GM19240 (cell line): ENCODE measurements around the gene ANKHD1.

ENCODE experiments used
- DNase-seq: peaks from one replicate; pipeline ENCODE4 v3.0.0; 2011; ENCODE audit warnings: low spot score; ENCODE audit not compliant: insufficient read length

The ANKHD1 gene

DNA sequence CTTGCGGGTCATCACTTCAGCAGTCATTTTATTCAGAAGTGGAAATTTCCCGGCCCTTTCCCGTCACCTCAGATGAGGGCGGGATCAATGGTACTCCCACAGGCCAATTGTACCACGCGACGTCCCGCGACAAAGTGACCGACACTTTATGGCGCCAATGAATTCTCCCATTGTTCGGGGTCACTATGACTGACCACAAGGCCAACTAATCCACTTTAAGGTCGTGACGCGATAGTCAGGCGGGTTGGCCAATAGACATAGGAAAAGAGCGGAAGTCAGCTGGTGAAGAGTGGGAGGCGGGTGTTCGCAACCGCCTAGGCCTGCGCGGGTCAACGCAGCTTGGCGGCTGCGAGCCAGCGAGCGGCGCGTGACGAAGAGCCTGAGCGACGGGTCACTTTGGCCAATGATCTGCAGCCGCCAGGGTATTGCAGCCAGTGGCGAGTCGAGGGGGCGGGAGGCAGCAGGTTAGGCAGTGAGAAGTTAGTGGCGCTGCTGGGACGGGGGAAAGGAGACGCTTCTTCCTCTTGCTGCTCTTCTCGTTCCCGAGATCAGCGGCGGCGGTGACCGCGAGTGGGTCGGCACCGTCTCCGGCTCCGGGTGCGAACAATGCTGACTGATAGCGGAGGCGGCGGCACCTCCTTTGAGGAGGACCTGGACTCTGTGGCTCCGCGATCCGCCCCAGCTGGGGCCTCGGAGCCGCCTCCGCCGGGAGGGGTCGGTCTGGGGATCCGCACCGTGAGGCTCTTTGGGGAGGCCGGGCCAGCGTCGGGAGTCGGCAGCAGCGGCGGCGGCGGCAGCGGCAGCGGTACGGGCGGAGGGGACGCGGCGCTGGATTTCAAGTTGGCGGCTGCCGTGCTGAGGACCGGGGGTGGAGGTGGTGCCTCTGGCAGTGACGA lies at the start of gene ANKHD1:
Gene ANKHD1, plus strand, starts transcription at position 472 of the 896 bp plus-strand sequence. Its CDS starts 135 bp downstream, at position 607.
- peak; percentile 53 for DNase-seq

DNA sequence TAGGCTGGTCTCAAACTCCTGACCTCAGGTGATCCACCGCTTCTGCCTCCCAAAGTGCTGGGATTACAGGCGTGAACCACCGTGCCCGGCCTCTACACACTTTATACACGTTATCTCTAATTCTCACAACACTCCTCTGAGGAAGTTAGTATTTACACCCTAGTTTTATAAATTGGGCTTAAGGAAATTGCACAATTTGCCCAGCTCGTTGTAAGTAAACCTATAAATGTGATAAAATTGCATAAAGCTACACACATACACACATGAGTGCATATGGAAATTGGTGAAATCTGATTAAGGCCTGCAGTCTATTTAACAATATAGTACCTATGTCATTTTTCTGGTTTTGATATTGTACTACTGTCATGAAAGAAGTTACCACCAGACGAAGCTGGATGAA lies 46.1 kb upstream of the ANKHD1 start:
- no peak for DNase-seq

DNA sequence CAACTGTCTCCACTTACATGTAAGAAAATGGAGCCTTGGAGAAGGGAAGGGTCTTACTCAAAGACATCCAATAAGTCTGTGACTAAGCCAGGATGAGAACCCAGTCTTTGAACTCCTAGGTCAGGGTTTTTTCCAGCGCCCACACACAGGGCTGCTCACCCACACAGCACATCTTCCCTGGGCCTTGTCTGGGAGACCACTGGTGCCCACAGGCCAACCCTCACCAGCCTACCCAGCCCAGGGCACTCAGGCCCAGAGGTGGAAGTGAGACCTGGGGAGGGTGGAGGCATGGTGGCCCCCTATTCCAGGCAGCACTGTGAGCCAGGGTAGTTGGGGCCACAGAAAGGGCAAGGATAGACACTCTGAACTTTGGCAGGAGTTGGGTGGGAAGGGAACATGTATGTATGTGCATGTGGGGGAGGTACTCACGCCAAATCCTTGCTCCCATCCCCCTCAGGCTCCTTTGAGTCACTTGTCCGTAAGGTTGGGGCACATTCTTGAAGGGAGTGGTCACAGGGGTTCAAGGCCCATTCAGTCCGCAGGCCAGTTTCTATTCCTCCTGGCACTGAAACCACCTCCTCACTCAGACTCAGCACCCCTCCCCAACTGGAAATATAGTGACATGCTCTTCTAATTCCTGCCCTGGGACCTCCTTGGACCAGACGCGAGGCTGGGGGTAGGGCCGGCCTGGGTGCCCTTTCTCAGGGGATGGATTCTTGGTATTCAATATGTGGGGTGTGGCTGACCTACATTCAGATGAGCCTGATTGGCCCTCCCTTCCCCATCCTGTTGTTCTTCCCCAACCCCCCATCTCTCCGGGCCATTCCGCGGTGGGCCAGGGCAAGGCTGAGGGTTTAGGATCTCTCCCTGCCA lies 44.5 kb upstream of the ANKHD1 start:
- no peak for DNase-seq

- peak; percentile 81 for DNase-seq
These were observed 43.9 kb upstream of the ANKHD1 start for GRCh38 chr5:140357726-140358093.

GRCh38 chr5:140358738-140359310 lies 42.8 kb upstream of the ANKHD1 start:
- DNase-seq = no peak

DNA sequence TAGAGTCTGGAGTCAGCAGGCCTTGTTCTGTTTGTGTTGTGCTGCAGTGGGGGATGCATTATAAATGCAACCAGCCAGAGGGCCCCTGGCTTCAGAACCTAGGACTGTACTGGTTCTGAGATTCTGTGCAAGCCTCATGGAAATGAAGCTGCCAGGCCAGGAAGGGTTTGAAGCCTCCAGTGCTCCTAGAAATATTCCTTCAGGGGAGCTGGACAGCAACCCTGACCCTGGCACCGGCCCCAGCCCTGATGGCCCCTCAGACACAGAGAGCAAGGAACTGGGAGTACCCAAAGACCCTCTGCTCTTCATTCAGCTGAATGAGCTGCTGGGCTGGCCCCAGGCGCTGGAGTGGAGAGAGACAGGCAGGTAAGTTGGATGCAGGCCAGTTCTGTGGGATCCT lies 41.5 kb upstream of the ANKHD1 start, which contains the start of gene SLC4A9:
Gene SLC4A9, plus strand, starts transcription at position 94 of the 400 bp plus-strand sequence. Its CDS starts 43 bp downstream, at position 137.
- DNase-seq = no peak

DNA sequence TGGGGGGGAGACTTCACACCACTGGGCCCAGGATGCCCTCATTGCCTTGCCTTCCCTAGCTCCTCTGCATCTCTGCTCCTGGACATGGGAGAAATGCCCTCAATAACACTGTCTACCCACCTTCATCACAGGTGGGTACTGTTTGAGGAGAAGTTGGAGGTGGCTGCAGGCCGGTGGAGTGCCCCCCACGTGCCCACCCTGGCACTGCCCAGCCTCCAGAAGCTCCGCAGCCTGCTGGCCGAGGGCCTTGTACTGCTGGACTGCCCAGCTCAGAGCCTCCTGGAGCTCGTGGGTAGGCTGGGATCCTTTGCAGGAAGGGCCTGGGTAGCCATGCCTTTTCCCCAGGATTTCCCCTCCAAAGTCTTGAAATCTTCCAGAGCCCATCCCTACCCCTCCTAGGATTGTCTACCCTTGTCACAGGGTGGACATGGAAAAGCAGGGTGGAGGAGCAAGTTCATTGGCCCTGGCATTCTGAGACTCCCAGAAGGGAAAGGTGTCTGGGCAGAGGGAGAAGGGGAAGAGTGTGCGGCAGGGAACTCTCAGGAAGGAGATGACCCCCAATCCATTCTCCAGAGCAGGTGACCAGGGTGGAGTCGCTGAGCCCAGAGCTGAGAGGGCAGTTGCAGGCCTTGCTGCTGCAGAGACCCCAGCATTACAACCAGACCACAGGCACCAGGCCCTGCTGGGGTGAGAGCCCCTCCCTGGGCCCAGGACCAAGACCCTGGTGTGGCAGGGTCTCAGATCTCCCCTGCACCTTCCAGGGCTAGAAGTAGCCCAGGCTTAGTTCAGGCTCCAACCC lies 40.8 kb upstream of the ANKHD1 start:
- no peak for DNase-seq

GRCh38 chr5:140361901-140362300 lies 39.7 kb upstream of the ANKHD1 start:
- DNase-seq = no peak

DNA sequence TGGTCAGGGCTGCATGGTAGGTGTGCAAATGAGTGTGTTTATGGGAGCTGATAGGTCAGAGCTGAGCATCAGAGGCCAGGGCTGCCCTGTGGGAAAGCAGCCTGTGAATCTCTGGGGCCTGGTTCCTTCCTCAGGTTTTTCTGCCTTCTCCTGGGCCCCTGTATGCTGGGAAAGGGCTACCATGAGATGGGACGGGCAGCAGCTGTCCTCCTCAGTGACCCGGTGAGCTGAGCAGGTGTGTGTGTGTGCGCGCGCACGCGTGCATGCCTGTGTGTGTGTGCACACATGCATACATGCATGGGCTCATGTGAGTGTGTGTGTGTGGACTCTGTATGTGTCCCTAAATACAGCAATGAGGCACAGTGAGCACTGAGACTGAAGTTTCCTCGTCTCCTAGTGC lies 39.3 kb upstream of the ANKHD1 start:
- DNase-seq = no peak

DNA sequence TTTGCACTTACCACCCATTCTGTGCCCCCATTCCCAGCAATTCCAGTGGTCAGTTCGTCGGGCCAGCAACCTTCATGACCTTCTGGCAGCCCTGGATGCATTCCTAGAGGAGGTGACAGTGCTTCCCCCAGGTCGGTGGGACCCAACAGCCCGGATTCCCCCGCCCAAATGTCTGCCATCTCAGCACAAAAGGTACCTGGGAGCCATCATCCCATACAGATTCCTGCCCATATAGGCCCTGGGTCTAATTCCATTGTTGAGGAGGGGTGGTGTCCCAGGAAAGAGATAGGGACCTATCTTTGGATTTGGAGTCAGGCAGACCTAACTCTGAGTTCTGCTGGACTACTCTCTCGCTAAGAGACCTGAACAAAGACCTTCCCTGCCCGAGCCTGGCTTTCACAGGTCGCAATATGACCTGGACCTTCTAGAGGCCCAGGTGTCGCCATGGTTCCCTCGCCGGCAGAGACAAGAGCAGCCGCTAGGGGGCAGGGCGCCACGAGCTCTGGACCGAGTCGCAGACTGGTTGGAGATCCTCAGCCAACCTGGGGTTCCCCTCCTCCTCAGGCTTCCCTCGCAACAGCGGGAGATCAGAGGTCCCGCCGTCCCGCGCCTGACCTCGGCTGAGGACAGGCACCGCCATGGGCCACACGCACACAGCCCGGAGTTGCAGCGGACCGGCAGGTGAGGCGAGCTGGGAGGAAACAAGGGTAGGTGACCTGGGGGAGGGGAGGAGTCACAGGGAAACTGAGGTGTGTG lies 38.6 kb upstream of the ANKHD1 start:
- peak; percentile 70 for DNase-seq

GRCh38 chr5:140363631-140364471 lies 37.8 kb upstream of the ANKHD1 start:
- no peak for DNase-seq

- no peak for DNase-seq
These were observed 37.2 kb upstream of the ANKHD1 start for GRCh38 chr5:140364472-140364765.

DNA sequence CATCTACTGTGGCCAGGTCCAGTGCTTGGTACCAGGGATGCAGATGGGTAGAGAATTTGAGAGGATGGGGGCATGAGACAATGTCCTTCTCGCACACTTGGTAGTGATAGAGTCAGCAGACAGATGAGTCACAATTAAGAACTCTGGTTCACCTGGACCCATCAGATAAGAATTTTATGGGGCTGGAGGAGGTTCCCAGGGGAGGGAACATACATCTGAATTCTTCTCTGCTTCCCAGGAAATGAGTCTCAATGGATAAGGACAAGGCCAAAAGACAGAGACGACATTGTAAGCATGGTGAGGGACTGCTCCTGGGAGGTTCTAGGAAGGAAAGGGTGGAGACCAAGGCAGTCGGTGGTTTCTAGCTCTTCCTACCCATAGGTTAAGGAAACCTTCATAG lies 36.4 kb upstream of the ANKHD1 start:
- DNase-seq = no peak

GRCh38 chr5:140365941-140366340 lies 35.7 kb upstream of the ANKHD1 start:
- DNase-seq = no peak

DNA sequence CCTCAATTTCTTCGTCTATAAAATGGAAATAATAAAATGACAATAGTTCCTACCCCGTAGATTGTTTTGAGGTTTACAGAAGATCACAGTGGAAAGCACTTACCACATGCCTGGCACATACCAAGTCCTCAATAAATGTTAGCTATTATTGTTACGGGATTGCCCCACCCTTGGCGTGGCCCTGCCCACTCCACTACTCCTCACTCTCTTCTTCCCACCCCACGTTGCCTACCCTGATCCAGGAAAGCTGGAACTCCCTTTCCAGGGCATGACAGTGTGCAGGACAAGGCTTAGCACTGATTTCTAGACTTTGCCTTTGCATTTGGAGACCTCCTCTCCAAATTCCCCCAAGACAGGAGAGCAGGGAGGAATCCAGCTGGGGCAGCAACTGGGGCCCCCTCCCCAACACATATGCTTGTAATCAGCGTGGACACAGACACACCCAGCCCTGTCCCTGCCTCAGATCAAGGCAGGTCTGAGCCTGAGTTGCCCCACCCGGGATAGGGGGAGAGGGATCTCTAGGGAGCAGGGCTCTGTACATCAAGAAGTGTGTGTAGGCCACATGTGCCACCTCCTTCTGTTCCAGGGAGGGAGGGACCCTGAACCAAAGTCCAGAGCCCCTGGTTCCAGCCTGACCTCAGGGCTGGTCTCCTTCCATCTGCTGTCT lies 34.9 kb upstream of the ANKHD1 start:
- no peak for DNase-seq

DNA sequence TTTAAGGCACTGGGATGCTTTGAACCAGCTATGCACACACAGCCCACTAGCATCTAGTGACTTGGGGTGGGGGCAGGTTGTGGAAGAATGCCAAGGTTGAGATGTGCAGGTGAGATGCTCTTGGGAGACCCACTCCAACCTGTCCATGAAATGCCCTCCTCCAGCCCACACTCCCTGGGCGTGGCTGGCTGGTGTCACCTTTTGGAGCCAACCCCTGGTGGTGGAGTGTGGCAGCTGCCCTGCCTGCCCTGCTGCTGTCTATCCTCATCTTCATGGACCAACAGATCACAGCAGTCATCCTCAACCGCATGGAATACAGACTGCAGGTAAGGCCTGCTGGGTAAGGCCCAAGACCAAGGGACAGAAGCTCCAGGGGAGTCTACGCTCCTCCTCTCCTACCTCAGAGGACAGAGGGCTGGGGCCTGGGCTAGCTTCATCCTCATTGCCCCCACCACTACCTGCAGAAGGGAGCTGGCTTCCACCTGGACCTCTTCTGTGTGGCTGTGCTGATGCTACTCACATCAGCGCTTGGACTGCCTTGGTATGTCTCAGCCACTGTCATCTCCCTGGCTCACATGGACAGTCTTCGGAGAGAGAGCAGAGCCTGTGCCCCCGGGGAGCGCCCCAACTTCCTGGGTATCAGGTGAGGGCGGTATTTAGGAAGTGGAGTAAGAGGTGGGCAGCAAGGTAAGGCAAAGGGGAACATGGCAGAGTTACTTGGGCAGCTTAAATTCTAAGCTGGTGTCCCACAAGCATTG lies 34.2 kb upstream of the ANKHD1 start:
- DNase-seq = no peak

DNA sequence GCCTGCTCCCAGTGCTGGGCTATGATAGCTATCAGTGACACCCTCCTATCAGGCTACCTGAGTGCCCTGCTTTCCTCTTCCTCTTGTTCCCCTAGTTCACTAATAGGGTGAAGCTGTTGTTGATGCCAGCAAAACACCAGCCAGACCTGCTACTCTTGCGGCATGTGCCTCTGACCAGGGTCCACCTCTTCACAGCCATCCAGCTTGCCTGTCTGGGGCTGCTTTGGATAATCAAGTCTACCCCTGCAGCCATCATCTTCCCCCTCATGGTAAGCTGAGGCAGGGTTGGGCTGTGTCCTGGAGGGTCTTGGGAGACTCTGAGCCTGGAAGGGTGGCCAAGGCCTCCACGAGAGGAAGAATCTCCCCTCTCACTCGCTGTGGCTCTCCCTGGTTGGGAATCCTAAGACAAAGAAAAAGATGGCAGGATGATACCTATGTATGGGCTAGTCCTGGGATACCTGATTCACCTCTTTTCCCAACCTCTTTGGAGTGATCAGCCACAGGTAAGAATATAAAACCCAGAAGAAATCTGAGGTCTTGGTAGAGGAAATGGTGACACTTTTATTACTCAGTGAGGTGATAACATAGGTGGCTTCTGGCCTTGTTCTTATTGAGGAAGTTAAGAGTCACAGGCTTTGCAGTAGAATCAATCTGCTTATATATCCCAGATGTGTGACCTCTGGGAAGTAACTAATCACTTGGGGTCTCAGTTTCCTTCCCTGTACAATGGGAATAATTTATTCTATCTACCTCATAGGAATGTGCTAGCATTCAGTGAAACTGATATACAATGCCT lies 30.1 kb upstream of the ANKHD1 start:
- DNase-seq = no peak
